ENCODE measurements around the gene GRIK4.

GRIK4 gene

DNA sequence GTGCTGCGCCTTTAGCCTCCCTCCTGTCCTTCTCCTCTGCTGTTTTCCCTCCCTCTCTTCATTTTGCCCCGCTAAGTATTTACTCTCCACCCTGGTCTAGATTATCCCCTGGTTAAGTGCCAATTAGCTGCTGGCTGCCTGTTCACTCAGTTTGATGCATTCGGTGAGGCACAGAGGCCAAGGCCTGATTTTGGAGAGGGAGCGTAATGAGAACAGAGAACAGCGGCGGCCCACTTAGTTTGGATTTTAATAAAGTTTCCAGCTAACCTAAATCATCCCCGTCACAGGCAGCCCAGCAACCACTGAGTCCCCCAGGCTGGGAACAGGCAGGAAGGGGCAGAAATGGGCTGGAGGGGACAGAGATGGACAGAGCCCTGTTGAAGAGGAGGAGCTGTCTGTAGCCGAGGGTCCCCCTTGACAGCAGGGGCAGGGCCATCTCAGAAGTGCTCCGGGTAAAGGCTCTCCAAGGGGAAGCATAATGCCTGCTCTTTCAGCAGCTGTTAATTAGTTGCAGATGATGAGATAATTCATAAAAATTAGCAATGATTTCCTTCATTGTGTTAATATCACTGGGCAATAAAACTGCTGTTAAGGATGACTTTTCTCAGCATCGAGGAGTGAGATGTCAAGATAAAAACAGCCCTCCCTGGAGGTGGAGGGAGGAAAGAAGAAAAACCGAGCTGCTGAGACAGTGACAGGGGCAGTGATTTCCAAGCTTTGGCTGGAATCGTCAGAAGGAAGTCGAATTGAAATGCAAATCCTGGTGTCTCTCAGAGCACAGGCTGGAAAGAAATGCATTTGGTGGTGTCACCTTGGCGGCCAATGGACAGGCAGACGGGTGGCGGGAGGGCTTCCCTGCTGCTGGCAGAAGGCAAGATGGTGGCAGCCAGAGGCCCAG, 170.1 kb downstream of the GRIK4 start:
- DNase-seq: no peak

GRCh38 chr11:120682332-120682649, 170.7 kb downstream of the GRIK4 start:
- no peak for DNase-seq

DNA sequence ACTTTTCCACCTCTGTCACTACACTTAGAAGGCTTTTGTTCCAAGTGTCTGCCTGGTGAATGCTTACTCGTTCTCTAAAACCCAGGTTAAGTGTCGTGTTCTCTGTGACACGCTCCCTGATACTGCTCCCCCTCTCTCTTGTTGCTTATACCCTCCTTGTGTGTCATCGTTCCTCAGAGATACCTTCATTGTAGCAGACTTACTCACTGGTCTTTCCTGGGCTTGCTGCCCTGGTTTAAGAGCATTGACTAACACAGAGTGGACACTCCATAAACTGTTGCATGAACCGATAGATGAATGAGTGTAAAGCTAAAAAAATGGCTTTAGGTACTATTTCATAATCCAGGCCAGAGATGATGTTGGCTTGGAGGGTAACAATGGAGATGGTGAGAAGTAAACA, 171.3 kb downstream of the GRIK4 start:
- no peak for DNase-seq

GRCh38 chr11:120686516-120686915, 175.0 kb downstream of the GRIK4 start:
- no peak for DNase-seq

DNA sequence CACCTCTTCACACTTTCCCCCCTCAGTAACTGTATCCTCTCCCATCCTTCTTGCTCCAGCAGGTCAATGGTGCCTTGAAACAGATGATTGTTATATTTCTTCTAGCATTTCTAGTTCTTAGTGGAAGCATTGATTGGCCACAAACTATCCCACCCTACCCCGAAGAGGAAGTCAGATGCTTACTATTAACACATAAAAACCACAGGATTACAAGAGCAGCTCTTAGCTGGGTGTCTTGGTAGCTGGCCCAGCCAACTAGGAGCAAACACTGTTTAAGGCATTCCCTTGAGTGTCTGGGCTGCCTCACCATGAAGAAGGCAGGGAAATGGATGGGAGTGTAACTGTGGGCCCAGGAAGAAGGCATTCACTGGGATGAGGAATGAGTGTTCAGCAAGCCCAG, 176.6 kb downstream of the GRIK4 start:
- no peak for DNase-seq

DNA sequence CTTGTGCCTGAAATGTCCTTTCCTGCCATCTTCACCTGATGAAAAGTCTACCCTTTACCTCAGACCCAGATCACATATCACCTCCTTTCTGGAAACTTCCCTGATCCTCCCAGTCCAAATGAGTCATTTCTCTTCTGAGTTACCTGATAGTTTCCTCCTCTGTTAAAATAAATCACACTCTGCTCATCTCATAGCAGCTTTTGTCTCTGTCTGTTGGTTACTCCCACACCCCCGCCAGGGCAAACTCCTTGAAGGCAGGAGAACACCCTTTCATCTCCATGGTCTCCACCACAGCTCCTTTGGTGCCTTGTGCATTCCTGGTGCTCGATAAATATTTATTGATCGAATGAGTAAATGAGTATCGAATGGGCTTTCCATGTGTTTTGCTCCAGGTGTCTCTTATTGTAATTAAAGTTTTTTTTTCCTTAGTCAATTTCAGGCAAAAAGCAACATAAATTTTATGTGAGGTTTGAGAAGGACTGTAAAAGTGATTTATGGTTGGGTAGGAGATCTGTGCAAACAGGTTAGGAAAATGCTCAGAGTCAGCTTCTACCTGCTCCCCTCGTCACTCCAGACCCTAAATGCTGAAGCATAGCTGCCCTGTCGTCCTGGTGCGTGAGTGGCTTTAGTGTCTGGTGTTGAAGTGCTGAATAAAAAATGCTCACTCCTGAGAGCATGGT, 178.2 kb downstream of the GRIK4 start:
- DNase-seq: no peak

DNA sequence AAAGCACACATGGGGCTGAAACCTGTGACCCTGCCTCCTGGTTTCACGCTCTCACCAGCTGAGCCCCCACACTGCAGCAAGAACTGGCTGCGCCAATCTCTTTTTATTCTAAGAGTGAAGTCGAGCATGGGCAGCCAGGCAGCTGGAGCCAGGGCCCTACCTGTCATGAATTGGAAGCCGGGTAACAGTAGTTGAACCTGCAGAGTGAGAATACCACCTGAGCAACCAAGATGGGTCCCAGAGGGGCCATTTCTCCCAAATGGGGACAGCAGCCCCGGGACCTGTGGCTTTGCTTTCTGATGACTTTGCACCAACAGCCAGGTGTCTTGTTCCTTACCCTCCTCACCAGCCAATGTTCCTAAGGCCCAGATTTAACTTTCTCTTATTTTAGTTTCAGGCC, 178.9 kb downstream of the GRIK4 start:
- DNase-seq: no peak

DNA sequence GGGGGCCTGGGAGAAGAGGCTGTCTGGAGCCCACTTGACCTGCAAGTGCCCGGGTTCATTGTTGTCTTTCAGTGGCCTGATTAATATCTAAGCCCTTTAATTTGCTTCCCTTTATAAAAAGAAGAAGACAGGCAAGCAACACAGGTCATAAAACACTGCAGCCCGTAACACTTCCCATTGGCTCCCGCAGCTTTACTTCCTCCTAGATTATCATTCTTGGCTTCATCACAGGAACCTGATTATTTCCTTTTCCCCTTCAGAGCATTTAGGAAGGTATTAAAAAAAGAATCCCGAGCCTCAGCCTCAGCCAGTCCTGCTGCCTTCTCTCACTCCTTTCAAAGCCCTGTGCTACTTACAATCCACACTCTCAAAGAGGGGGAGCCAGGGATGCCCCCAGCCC, 183.2 kb downstream of the GRIK4 start:
- no peak for DNase-seq

GRCh38 chr11:120695426-120695825, 183.9 kb downstream of the GRIK4 start:
- DNase-seq: no peak

DNA sequence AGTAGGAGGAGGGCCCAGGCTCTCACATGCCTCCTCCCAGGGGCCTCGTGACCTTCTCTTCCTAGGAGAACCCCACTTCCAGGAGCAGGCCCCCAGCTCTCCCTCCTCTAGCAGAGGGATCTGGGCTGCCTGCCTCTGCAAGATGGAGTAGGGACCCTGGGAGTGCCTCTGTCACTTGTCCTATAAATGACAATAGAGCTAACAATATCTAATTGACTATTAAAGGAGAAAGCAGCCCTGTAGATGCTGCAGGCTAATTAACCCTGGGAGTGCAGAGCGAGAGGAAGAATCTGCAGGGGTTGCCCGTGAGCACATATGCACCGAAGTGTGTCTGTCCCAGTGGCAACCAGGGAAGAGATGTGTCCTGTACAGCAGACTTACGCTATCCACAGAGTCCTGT, 184.4 kb downstream of the GRIK4 start:
- DNase-seq: no peak

DNA sequence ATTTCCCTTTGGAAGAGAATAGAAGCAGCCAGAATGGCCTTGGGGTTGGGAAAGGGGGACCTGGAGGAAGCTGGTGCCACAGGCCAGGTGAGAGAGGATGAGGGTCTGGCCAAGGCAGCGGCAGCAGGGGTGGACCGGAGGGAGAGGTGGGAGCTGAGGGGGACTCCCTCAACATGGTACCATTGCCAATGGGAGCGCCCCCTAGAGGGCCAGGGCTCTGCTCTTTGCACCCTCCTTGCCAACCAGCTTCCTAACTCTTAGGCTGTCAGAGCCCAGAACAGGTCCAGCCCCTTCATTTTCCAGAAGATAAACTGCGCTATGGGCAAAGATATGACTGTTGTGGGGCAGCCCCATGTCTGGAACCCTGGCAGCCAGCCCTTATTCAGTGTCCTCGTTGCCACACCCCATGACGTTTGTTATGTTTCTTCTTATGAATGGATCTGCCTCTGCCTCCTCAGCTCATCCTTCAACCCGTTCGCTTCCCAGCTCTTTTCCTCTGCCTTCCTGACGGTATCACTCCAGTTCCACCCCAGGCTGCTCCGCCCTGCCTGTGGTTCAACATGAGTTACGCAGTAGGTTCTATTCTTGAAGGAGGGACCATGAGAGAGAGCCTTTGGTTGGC, 185.2 kb downstream of the GRIK4 start:
- no peak for DNase-seq

DNA sequence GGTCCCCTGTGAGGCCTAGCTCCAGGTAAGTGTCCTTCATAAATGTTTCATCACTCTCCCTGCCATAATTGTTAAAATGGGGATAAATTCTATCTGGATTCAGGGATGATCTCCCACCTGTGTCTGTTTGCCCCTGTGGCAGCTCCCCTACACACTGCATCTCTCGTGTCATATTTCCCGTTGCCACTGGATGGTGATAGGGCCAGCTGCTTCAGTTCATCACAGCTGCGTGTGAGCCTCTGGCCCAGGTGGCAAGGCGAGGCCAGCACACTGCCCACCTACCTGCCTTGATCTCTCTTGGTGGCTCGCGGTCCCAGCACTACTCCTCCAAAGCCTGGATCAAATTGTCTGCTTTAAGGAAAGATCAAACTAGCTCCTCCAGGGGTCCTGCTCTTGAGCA, 187.4 kb downstream of the GRIK4 start:
- no peak for DNase-seq

GRCh38 chr11:120702656-120703055, 191.1 kb downstream of the GRIK4 start:
- peak; percentile 21 for DNase-seq

DNA sequence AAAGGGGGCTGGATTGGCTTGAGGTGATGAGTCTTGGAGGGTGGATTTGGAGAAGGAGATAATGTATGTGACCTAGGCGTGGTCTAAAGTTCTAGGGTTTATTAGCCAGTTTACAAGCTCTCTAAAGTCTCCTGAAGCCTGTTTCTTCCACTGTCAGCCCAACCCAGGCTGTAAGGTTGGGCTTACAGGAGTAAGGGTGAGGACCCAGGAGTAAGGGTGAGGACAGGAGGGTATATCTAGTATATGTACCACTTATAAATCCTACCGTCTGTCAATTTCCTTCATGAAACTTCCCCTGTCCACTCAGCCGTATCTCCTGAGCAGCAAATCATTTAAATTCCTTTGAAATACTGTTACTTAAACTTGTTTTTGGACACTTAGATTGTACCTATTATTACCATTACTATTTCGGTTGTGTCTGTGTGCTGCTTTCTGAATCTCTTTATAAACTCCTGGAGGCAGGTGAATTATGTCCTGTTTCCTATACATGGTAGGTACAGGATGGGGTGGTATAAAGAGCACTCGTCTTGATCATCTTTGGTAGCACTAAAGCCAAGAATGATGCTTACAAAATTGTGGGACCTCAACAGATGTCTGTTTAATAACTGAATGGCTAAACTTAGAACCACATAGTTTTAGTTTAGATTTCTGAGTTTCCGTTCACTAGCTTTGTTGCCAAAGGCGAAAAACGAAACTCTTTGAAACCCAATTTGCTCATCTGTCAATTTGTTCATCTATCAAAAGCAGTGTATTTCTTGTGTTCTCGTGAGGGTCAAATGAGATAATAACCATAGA, 192.0 kb downstream of the GRIK4 start:
- DNase-seq: no peak

- no peak for DNase-seq
These were observed 192.8 kb downstream of the GRIK4 start for GRCh38 chr11:120704256-120704750.

GRCh38 chr11:120706257-120706656, 194.7 kb downstream of the GRIK4 start:
- DNase-seq: no peak

GRCh38 chr11:120707098-120707497, 195.6 kb downstream of the GRIK4 start:
- DNase-seq: no peak

DNA sequence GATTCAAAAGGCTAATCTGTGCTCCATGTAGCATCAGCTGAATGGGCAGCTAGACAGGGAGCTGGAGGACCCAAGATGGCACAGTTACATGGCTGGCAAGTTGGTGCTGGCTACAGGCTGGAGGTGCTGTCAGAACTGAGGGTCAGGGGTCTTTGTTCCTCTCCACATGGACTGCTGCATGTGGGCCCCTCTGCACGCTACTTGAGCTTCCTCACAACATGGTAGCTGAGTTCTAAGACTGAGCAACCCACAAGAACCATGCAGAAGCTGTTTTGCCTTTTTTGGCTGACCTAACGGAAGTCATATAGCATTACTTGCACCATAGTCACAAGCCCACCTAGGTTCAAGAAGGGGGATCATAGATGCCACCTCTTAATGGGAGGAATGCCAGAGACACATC, 196.1 kb downstream of the GRIK4 start:
- no peak for DNase-seq

DNA sequence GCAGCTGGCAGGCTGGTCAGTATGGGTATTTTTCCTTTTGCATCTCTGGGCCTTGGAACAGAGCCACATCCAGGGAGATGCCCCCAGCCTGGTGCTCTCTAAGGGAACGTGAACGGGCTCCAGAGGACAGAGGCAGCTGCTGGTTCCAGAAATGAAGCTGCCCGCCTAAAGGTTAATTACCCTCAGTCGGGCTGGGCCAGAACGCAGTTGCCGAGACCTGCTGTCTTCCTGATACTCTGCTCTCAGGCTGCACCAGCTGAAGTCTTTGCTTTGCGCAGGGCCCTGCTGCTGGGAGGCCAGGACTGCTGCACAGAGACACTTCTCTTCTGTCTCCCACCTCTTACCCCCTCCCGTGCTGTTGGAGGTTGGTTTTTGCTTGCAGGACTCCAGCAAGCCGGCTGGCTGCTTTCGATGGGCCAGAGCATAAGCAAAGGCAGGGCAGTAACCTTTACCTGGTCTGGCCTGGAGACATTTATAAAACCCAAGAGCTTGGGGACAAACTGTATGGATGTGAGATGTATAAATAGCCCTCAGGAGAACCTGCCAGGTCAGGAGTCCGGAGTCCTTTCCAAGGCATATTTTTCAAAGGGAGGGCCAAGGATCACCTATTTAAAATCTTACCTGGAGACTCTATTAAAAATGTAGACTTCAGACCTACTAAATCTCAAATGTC, 197.1 kb downstream of the GRIK4 start:
- no peak for DNase-seq

DNA sequence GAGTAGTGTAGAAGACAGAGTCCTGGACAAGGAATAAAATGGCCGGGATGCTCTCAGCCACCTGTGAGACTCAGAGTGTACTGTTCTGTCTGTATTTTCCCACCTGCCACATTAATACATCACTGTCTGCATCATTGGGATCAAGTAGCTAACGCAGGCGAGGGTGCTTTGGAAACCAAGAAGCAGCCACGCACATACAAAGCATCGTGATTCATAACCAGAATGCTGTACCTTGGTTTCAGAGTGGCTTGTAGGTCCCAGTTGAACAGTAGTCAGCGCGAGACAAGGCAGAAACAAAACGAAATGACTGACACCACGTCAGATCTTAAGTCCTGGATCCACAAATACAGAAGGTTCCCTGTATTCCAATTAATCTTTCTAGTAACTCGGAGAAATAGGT, 198.3 kb downstream of the GRIK4 start:
- DNase-seq: no peak

- DNase-seq: no peak
These were observed 199.0 kb downstream of the GRIK4 start for GRCh38 chr11:120710354-120711131.

- no peak for DNase-seq
These were observed 200.5 kb downstream of the GRIK4 start for GRCh38 chr11:120712014-120712413.

All from KG1 (cell line).